HG03097 (cell line): ENCODE data around the gene SCARB1.

Experiments used
- ATAC-seq: cut with Tn5 transposase; IDR thresholded peaks from one replicate; pipeline ENCODE4 v1.9.1; 2021; ENCODE audit not compliant: unreplicated experiment, low FRiP score

The SCARB1 gene

DNA sequence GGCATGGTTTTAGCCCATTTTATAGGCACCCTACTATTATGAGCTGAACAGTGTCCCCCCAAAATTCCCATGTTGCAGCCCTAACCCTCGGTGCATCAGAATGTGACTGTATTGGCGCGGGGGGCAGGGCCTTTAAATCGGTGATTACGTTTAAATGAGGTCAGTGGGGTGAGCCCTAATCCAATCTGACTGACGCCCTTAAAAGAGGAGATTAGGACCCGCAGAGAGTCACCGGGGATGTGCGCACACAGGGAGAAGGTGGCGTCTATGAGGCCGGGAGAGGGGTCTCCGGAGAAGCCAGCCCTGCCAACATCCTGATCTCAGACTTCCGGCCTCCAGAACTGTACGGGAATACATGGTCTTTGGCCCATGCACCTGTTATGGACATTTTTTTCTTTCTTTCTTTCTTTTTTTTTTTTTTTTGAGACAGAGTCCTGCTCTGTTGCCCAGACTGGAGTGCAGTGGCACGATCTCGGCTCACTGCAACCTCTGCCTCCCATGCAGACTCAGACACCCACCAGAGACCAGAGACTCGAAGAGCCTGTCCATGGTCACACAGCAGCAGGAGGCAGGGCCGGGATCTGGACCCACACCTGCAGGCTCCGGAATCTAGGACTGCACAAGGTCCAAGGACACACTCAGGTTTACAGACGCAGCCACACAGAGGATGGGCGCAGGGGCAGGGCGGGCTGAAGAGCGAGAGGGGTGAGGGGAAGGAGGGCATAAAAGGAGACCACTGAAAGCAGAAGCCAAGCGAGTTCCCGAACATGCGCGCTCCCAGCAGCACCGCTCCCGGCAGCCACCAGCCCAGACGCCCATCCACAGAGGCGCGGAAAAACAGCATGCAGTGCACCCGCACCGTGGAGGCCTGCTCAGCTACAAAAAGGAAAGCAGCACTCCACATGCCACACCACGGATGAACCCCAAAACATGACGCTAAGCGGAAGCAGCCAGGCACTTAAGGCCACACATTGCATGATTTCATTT is 19.0 kb downstream of the SCARB1 start:
- no peak for ATAC-seq

GRCh38 chr12:124842800-124843510 is 20.7 kb downstream of the SCARB1 start:
- no peak for ATAC-seq

GRCh38 chr12:124842073-124842749 is 21.5 kb downstream of the SCARB1 start:
- no peak for ATAC-seq

- ATAC-seq, result no peak
Observed at GRCh38 chr12:124841558-124841945, 22.1 kb downstream of the SCARB1 start.

GRCh38 chr12:124837958-124838803 is 25.5 kb downstream of the SCARB1 start:
- no peak for ATAC-seq

DNA sequence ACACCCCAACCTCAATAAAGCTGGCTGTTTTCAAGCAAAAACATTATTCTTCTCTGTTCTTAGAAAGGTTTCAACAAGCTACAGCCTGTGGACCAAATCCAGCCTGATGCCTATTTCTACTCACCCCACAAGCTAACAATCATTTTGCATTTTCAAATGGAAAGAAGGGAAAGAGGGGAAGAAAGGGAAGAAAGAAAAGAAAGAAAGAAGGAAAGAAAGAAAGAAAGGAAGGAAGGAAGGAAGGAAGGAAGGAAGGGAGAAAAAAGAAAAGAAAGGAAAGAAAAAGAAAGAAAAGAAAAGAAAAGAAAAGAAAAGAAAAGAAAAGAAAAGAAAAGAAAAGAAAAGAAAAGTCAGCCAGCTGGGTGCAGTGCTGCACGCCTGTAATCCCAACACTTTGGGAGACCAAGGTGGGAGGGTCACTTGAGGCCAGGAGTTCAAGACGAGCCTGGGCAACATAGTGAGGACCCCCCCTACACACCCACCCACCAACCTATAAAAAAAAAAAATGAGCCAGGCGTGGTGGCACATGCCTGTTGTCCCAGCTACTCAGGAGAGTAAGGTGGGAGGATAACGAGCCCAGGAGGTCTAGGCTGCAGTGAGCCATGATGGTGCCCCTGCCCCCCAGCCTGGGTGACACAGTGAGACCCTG is 26.3 kb downstream of the SCARB1 start:
- no peak for ATAC-seq

GRCh38 chr12:124836759-124837158 is 26.9 kb downstream of the SCARB1 start:
- ATAC-seq, result no peak

DNA sequence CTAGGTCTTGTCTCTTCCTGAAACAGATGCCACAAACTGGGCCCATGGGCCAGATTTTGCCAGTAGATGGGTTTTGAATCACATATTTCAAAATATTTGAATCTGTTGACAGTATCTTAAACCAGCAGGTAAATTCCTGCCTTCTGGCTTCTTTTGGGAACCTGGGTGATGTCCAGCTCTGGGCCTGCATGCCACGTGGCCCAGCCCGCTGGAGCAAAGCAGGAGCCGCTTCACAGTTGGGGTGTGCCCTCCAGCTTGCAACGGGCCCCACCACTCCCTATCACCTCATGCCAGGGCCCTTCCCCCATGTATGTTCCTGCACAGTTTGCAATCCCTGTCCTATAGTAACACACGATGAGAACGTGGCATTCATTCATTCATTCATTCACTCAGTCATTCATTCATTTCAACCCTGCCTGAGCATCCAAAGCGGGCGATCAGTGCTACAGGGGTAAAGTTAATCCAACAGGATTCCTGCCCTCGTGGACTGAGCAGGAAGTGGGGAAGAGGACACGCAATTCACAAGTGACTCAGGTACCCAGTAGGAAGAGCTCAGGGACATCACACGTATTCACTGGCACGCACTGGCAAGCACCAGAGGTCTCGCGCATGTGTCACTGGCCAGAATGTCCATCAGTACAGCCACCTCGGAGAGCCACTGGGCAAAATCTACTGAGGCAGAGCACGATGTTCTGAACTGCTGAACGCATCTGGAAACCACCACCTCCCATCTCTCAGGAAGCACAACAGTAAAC is 27.8 kb downstream of the SCARB1 start:
- no peak for ATAC-seq

- no peak for ATAC-seq
Observed at GRCh38 chr12:124834822-124835221, 28.8 kb downstream of the SCARB1 start.

DNA sequence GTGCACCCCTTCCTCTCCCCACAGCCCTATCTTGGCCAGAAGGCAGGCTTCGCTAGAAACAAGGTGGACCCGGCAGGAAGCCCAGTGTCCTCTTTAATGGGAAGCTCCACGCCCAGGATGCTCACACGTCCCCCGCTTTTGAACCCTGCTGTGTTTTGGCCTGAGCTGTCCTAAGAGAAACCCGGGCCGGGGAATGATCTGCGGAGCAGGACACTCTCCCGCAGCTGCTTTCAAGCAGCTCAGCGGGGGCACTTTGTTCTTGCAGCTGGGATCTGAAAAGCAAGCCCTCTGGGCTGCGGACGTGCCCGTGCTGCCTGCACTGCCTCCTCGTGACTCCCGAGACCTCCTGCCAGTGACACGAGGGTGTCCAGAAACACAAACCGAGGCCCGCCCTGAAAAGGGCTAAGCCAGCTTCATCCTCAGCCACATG is 30.0 kb downstream of the SCARB1 start:
- ATAC-seq, result no peak

DNA sequence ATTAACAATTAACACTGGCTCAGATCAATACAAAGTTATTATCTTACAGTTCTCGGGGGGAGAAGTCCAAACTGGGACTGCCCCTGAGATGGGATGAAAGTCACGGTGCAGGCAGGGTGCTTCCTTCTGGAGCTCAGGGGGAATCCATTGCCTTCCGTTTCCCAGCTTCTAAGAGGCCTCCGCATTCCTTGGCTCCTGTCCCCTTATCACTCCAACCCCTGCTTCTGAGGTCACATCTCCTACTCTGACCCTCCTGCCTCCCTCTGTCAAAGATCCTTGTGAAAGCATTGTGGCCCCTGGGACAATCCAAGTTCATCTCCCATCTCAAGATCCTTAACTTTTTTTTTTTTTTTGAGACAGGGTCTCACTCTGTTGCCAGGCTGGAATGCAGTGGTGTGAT is 30.8 kb downstream of the SCARB1 start:
- ATAC-seq, result no peak

- ATAC-seq, result no peak
Observed at GRCh38 chr12:124831590-124831989, 32.1 kb downstream of the SCARB1 start.

GRCh38 chr12:124830306-124830705 is 33.4 kb downstream of the SCARB1 start:
- no peak for ATAC-seq

- ATAC-seq, result no peak
Observed at GRCh38 chr12:124829708-124830304, 33.9 kb downstream of the SCARB1 start.

GRCh38 chr12:124829008-124829707 is 34.5 kb downstream of the SCARB1 start:
- ATAC-seq, result no peak

DNA sequence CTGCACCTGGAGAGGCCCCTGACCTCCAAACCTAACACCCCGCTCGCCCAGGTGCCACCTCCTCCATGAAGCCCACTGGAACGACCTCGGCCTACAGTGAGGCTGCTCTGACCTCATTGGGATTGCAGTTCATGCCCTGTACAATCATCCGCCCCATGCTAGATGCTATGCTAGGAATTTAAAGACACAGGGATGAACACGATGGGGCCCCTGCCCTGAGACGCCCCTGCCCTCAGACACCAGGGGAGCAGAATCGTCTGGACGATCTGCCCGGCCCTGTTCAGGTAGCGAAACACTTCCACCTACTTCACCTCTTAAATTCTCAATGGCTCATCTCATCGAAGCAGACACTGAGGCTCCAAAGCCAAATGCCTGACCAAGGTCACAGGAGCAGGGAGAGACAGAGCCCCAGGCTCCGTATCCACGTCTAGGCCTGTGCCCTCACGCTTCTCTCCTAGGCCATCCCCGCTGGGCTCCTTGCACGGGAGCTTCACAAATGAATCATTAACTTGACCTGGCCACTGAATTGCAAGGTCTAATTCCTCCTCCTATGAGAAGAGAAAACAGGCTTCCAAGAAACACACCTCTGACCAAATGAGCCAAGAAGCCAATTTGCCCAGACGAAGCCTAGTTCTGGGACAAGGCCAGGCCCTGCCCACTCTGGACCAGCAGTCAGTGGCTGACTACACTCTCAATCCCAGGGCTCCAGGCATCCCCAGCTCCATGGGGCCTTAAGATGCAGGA is 35.2 kb downstream of the SCARB1 start:
- ATAC-seq, result no peak

DNA sequence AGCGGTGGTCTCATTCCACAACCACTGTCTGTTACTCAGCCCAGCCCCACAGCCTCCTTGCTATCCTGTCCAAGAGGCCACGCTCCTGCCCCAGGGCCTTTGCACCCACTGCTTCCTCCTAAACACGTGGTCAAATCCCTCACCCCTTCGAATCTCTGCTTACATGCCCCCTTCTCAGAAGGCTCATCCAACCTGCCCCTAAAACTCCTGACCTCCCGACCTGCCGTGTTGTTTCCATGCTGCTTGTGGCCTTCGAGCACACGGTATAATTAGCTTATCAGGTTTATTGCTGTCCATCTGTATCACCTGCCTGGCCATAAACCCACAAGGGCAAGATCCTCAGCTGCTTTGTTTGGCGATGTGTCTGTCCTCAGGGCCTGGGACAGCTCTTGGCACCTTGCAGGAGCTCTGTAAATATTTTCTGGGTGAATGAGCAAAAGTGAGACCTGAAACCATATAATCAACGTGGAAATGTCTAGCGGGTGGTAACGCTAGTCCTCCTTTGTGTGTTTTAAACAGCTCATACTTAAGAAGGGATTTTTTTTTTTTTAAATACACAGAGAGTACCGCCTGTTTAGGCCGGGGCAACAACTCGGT is 36.0 kb downstream of the SCARB1 start:
- ATAC-seq, result no peak
